GM15510 (cell line): Measurements from ENCODE around the gene PRM1.

ENCODE experiments used
- POLR2A ChIP-seq: IDR thresholded peaks from 3 replicates; pipeline ENCODE4 v1.6.1; 2011; ENCODE audit warnings: borderline replicate concordance; ENCODE audit not compliant: insufficient read length; ENCODE audit errors: extremely low read depth

Gene PRM1

GRCh38 chr16:11273721-11274324 lies 7.3 kb downstream of the PRM1 start:
- TF ChIP-seq POLR2A = no peak

- no peak for TF ChIP-seq POLR2A
Measured at GRCh38 chr16:11272921-11273720, 8.0 kb downstream of the PRM1 start, which contains the start of gene PRM3. PRM3 (minus strand) TSS chr16:11273629; CDS start chr16:11273595, 34 bp downstream.

GRCh38 chr16:11272484-11272883 lies 8.6 kb downstream of the PRM1 start:
- TF ChIP-seq POLR2A = no peak

GRCh38 chr16:11271610-11272009 lies 9.5 kb downstream of the PRM1 start:
- TF ChIP-seq POLR2A = no peak

- TF ChIP-seq POLR2A = no peak
Measured at GRCh38 chr16:11270602-11271162, 10.4 kb downstream of the PRM1 start.

GRCh38 chr16:11268921-11269375 lies 12.2 kb downstream of the PRM1 start, which contains the start of gene TNP2:
TNP2 (minus strand) TSS chr16:11269325; CDS start chr16:11269262, 63 bp downstream.
- no peak for TF ChIP-seq POLR2A

- TF ChIP-seq POLR2A = no peak
Measured at GRCh38 chr16:11265124-11265523, 16.0 kb downstream of the PRM1 start.

GRCh38 chr16:11264155-11264832 lies 16.8 kb downstream of the PRM1 start:
- no peak for TF ChIP-seq POLR2A

- no peak for TF ChIP-seq POLR2A
Measured at GRCh38 chr16:11263737-11264136, 17.4 kb downstream of the PRM1 start.

- no peak for TF ChIP-seq POLR2A
Measured at GRCh38 chr16:11262915-11263314, 18.2 kb downstream of the PRM1 start.

- TF ChIP-seq POLR2A = no peak
Measured at GRCh38 chr16:11260596-11260966, 20.5 kb downstream of the PRM1 start.

GRCh38 chr16:11259655-11260595 lies 21.2 kb downstream of the PRM1 start:
- no peak for TF ChIP-seq POLR2A

GRCh38 chr16:11258553-11259492 lies 22.3 kb downstream of the PRM1 start:
- no peak for TF ChIP-seq POLR2A

GRCh38 chr16:11257131-11257938 lies 23.8 kb downstream of the PRM1 start:
- TF ChIP-seq POLR2A = no peak
